GM23338 (cell line): ENCODE results near the gene MGRN1. TPM values are rescaled to one million over a fixed set of nuclear protein-coding genes. Genes with fewer than 3 reads are reported as not detected.

Source experiments
- CREB1 ChIP-seq: fragments of 250-450 bp; sonication (Bioruptor Pico); IDR thresholded peaks from 2 replicates; pipeline ENCODE4 v1.5.0; 2020; ENCODE audit warnings: low read depth, mild to moderate bottlenecking, moderate library complexity
- CTCF ChIP-seq, 2 experiments: fragments of 200-600 bp in 1 of 2; sonication (generic) in 1 of 2; conservative IDR thresholded peaks; 2 replicates each; pipeline versions ENCODE4 v1.5.1 to v1.6.1; 2016 to 2017; ENCODE audit warnings: antibody characterized with exemption in 2 of 2, low read depth in 2 of 2, mild to moderate bottlenecking in 2 of 2, moderate library complexity in 1 of 2
- ETS1 ChIP-seq: IDR thresholded peaks from 2 replicates; pipeline ENCODE4 v1.6.1; 2016; ENCODE audit warnings: antibody characterized with exemption
- NANOG ChIP-seq: IDR thresholded peaks from 2 replicates; pipeline ENCODE4 v1.6.1; 2016; ENCODE audit warnings: antibody characterized with exemption, borderline replicate concordance
- REST ChIP-seq: IDR thresholded peaks from one replicate; pipeline ENCODE4 v1.6.1; 2018; ENCODE audit warnings: antibody characterized with exemption; ENCODE audit not compliant: unreplicated experiment
- ZNF114 ChIP-seq: fragments of 250-450 bp; sonication (Bioruptor Pico); IDR thresholded peaks from 2 replicates; pipeline ENCODE4 v1.5.0; 2020; ENCODE audit warnings: mild to moderate bottlenecking, moderate library complexity
- ZNF331 ChIP-seq: fragments of 250-450 bp; sonication (Bioruptor Pico); IDR thresholded peaks from 2 replicates; pipeline ENCODE4 v1.5.0; 2020; ENCODE audit warnings: low read depth, mild to moderate bottlenecking, moderate library complexity
- ZNF462 ChIP-seq: fragments of 250-450 bp; sonication (Bioruptor Pico); IDR thresholded peaks from 2 replicates; pipeline ENCODE4 v1.5.0; 2020; ENCODE audit warnings: mild to moderate bottlenecking, moderate library complexity
- polyA plus RNA-seq: library from polyadenylated mRNA; unstranded; fragments of >200 nt; fragmentation: Nextera tagmentation; extraction: Ambion mirVana; gene quantifications from 2 replicates; pipeline ENCODE4 v1.2.1, GENCODE V29; 2016
- total RNA-seq: library from RNA; depleted of rRNA; stranded (reverse); fragments of >200 nt; shearing (Covaris generic); gene quantifications from 2 replicates; pipeline ENCODE4 v1.2.3, GENCODE V29; 2014

Gene MGRN1
- total and polyA plus RNA-seq, 2 experiments from 2014 or later, result 13.1 to 71.8 TPM

GRCh38 chr16:4599037-4599436, 25.6 kb upstream of the MGRN1 start (continued):
- no peak for TF ChIP-seq ZNF462
- no peak for TF ChIP-seq ZNF114
- TF ChIP-seq CREB1 (CRISPR knock-in tag), result no peak
- TF ChIP-seq CTCF (conservative IDR thresholded peaks at IDR 0.05; ENCODE audit: low read depth in 2 of 2), result no peak
- TF ChIP-seq REST, result no peak
- no peak for TF ChIP-seq NANOG
- no peak for TF ChIP-seq ZNF331
- no peak for TF ChIP-seq ETS1
